DMS53 (cell line): ENCODE measurements around the gene VSTM2L.

Experiments
- DNase-seq: peaks from one replicate; lab custom pipeline; 2025; lab: John Stamatoyannopoulos, UW

Gene VSTM2L

DNA sequence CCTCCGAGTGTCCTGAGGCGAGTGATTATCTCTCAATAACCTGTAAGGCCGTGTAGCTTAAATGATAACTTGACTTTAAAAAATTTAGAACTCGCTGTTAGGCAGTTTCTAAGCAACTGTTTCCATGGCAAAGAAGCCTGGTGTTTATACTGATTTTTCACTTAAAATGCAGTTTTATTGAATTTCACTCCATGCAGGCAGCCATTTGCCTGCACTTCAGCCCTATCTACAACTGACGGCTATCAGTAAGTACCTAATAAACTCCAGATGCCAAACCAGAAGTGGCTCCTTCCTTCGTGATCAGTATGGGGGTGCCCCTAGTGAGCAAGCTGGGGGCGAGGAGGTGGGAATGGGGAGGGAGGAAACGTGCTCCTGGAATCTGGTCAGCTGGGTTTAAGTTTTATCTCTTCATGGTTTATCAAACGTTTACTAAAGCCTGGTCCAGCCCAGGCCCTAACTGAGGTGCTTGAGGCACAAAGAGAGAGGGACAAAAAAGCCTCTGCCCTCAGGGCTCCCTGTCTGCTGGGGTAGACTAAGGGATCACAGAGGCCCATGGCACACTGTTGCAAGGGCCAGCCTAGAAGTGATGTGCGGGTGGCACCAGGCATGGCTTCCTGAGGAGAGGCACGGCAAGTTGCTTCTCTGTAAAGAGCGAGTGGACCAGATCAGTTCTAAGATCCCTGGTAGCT lies 84.8 kb downstream of the VSTM2L start:
- DNase-seq, result no peak

DNA sequence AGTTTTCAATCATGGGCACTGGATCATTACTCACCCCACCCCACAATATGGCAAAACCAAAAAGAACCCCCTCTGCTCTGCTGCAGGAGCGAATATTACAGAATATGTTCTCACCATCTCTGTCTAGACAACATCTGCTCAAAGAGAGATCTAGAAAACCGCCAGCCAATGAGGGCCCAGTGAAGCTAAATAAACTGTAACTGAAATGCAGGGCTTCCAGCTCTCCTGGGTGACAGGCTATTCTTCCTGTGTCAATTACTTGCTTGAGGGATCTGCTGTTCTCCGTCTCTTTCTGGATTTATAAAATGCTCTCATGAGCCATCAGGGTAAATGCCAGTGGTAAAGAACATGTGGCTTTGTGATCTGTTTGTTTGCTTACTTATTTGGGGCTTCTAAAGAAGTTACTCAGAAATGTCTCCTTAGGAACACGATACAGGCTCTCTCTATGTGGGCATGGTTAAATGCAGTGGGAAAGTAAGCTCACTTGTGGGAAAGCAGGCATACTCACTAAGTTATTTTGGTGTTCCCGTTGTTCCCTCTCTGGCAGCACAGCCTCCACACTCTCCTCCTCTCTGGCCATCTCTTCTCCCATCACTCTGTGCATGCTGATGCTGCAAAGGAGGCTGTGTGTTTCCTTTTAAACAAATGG lies 85.5 kb downstream of the VSTM2L start:
- DNase-seq, result no peak

DNA sequence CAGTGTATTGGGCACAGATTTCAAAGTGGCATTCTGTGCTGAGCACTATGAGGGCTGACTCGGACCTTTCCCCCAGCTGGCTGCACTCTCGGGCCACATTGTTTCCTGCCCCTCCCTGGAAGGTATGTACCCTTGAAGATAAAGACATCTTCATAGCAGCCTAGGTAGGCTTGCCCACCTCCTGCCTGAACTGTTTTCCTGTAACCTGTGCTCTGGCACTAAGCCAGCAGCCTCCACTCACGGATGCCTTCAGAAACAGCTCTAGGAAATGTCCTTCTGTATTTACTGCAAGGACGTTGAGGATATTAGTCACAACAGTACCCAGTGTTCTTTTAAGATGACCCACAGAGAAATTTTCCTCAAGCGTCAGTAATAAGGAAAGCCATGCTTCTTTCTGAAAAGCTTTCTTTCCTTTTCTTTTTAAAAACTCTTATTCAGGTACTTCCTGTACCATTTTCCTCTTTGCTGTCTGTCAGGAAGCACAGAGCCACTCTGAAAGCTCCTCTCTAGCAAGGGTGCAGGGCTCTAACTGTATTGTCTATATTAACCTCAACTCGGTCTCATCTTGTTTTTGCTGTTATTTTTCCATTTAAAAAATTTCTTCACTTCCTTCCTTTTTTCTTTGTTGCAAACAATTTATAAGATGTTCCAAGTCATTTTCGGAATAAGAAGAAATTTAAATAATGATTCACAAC lies 86.8 kb downstream of the VSTM2L start:
- peak; percentile 71 for DNase-seq

DNA sequence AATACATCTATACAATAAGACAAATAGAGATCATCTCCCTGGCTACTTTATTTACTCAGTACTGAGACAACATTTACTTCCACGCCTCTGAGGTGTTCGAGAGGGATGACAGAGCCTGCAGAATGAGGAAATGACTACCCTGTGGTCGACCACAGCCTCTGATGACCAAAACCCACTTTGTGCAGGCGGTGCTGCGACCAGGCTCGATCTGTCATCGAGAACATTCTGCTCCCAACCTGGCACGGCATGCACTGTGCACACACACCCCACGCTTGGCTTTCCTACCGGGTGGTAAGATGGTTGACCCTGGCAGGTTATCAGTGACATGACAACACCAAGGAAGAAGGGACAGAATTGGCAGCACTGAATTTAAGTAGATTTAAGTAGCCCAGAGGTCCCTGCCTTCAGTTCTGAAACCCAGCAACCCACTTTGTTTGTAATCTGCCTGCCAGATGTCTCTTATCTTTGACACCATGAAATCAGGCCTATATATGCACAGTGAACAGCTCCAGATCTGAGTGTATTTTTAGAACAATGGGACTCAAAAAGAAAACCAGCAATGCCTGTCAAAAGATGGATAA lies 87.7 kb downstream of the VSTM2L start:
- peak; percentile 98 for DNase-seq

DNA sequence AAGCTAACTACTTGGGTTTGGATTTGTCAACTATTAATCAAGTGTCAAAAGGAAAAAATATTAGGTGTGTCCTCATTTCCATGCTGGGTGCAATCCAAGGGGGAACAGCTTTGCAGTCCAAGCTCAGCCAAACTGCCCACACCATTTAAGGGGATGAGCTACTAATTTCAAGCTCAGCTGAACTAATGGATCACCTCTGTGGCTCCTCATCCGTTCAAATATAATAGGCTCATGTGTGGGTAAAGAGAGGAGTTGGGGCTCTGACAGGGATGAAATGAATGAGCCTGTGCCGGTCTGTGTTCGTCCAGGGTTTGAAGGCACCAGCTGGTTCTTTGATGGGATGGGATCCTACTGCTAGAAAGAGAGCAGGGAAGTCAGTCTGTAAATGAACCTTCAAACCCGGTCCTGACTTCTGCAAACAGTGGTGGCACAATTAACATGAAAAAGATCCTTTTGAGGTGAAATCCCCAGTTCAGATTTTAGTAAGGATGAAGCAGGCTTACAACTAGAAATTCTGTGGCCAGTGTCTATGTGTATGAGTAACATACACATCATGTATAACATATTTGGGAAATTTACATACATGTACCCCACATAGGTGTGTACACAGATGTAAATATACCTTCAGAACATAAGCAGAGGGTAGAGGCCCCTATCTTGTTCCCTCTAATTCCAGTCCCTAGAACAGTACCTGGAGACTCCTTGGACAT lies 88.4 kb downstream of the VSTM2L start:
- DNase-seq, result peak; percentile 48

DNA sequence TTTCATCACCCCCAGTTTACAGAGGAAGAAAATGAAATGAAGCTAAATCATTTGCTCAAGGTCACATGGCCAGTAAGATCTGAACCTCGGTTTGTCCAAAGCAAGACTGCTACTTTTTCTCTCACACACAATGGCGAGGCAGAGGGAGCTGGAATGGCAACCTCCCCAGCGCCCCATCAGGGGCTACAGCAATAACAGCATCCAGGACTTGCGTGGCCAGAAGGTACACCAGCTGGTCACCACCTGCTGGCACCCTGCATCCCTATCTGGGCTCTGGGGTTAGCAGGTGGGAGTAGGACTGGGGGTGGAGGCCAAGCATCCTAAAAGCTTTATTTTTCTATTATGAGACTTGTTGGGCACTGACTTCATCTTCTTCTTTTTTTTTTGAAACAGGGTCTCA lies 89.0 kb downstream of the VSTM2L start:
- DNase-seq, result no peak

DNA sequence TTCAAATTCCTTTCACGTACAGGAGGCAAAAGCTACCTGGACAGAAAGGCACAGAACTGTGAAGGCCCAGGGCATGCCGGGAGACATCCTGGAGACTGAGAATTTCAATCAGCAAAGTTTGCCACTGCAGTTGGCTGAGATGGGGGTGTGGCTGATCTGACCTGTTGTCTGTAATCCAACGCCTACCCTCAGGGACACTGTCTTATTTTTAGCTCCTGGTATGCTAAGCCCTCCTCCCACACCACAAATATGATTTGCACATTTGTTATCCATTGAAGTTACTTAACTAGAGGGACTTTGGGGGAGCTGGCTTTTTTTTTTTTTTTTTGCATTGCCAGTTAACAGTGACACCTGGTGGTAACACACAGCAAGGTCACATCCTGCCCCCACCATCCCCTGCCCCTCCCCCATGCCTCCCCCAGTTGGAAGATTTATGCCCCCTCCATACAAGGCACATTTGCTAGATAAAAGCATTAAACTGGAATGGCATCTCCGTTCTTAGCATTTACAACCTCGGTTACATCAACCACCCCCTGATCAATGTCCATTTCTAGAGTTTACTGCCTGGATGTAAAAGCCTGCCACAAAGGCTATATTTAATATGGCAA lies 90.0 kb downstream of the VSTM2L start:
- DNase-seq, result peak; percentile 63

DNA sequence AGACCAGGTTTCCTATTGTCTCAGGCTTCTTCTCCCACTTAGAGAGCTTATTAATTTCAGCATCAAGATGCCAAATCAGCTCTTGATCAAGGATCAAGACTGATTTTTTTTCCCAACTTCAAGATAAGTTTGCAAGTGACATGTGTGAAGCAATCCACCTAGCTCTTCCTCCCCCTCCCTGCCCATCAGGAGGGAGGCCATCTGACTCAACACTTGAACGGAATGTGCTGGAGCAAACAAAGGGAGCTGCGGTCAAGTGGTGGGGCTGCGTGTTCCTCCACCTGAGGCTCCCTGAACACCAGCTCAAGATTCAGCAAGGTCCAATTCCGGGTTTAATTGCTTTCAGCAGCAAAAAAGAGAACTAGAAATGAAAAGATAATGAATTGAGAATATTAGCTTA lies 91.6 kb downstream of the VSTM2L start:
- peak; percentile 86 for DNase-seq
